ENCODE measurements around the gene HNRNPA3.
A peak's percentile ranks its signal among the peaks of the same experiment; 100 is the strongest.

HNRNPA3 gene

DNA sequence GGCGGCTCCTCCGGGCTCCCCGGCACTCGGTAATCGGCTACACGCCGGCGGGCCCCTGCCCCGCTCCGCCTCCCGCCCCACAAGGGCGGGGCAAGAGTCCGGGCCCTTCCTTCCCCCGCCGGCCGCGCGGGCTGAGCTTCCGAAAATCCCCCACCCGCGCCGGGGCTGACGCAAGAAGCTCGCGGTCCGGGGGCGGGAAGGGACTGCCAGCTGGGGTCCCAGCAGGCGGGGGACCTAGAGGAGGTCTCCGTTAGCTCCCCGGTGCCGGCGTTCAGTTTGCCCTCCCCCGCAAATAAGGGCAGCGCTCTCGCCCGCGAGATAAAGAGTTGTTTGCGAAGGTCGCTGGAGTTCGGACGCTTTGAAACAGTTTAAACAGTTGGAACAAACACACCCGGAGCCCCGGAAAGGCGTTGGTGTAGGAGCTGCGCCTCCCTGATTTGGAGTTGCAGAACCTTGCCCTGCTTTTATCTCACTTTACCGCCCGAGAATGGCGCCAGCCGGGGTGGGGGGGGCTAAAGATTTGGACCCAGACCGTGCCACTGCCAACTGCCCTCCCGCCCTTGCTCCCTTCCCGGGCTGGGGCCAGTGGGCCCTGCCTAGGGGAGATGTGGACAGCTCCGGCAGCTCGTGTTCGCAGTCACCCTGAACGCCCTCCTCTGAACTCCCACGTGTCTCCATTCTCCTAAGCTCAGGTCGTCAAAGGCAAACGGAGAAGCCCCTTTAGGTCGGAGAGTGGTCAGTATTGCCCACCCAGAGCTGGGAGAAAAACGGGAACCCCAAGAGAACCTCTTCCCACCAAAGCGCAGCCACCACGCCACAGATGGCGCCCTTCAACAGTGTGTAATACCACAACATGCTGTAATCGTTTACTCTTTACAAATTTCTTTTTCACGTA lies 52.3 kb downstream of the HNRNPA3 start, which contains the start of gene NFE2L2:
Gene NFE2L2 (minus strand): TSS at position 35 of the 895 bp plus-strand sequence. CDS start 151 bp downstream, outside the sequence.
- peak; percentile 31; the same call in 1 of the 2 replicates for TF ChIP-seq RAD21 (IDR thresholded peaks at IDR 0.05; ENCODE audit: low read depth)
- peak; percentile 68; the same call in 1 of the 2 replicates for TF ChIP-seq TCF12 (IDR thresholded peaks at IDR 0.05; ENCODE audit: low read depth)
- TF ChIP-seq, protein P1, sequence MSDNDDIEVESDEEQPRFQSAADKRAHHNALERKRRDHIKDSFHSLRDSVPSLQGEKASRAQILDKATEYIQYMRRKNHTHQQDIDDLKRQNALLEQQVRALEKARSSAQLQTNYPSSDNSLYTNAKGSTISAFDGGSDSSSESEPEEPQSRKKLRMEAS (IDR thresholded peaks at IDR 0.05): peak; percentile 61
- no peak; the same call in 1 of the 2 replicates for TF ChIP-seq NFIC (IDR thresholded peaks at IDR 0.05)
- TF ChIP-seq TAF1 (IDR thresholded peaks at IDR 0.05; ENCODE audit: low read depth): peak; percentile 48
- no peak for TF ChIP-seq CREB1 (IDR thresholded peaks at IDR 0.05; ENCODE audit: low read depth)
- peak; percentile 92 for TF ChIP-seq EGR1 (IDR thresholded peaks at IDR 0.05)
- TF ChIP-seq ZBTB7A (IDR thresholded peaks at IDR 0.05; ENCODE audit: low read depth): peak; percentile 85
- TF ChIP-seq TEAD4 (IDR thresholded peaks at IDR 0.05): no peak
- TF ChIP-seq, protein P2, sequence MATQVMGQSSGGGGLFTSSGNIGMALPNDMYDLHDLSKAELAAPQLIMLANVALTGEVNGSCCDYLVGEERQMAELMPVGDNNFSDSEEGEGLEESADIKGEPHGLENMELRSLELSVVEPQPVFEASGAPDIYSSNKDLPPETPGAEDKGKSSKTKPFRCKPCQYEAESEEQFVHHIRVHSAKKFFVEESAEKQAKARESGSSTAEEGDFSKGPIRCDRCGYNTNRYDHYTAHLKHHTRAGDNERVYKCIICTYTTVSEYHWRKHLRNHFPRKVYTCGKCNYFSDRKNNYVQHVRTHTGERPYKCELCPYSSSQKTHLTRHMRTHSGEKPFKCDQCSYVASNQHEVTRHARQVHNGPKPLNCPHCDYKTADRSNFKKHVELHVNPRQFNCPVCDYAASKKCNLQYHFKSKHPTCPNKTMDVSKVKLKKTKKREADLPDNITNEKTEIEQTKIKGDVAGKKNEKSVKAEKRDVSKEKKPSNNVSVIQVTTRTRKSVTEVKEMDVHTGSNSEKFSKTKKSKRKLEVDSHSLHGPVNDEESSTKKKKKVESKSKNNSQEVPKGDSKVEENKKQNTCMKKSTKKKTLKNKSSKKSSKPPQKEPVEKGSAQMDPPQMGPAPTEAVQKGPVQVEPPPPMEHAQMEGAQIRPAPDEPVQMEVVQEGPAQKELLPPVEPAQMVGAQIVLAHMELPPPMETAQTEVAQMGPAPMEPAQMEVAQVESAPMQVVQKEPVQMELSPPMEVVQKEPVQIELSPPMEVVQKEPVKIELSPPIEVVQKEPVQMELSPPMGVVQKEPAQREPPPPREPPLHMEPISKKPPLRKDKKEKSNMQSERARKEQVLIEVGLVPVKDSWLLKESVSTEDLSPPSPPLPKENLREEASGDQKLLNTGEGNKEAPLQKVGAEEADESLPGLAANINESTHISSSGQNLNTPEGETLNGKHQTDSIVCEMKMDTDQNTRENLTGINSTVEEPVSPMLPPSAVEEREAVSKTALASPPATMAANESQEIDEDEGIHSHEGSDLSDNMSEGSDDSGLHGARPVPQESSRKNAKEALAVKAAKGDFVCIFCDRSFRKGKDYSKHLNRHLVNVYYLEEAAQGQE (IDR thresholded peaks at IDR 0.05; ENCODE audit: low read depth): peak; percentile 61
- TF ChIP-seq CEBPB (IDR thresholded peaks at IDR 0.05): peak; percentile 71; the same call in 1 of the 2 replicates
- peak; percentile 15; the same call in 1 of the 2 replicates for TF ChIP-seq YY1 (IDR thresholded peaks at IDR 0.05; ENCODE audit: low read depth)
- TF ChIP-seq EP300 (IDR thresholded peaks at IDR 0.05; ENCODE audit: borderline replicate concordance): 0 out of 2 replicates have a peak, but pooled peaks have one; percentile 3

DNA sequence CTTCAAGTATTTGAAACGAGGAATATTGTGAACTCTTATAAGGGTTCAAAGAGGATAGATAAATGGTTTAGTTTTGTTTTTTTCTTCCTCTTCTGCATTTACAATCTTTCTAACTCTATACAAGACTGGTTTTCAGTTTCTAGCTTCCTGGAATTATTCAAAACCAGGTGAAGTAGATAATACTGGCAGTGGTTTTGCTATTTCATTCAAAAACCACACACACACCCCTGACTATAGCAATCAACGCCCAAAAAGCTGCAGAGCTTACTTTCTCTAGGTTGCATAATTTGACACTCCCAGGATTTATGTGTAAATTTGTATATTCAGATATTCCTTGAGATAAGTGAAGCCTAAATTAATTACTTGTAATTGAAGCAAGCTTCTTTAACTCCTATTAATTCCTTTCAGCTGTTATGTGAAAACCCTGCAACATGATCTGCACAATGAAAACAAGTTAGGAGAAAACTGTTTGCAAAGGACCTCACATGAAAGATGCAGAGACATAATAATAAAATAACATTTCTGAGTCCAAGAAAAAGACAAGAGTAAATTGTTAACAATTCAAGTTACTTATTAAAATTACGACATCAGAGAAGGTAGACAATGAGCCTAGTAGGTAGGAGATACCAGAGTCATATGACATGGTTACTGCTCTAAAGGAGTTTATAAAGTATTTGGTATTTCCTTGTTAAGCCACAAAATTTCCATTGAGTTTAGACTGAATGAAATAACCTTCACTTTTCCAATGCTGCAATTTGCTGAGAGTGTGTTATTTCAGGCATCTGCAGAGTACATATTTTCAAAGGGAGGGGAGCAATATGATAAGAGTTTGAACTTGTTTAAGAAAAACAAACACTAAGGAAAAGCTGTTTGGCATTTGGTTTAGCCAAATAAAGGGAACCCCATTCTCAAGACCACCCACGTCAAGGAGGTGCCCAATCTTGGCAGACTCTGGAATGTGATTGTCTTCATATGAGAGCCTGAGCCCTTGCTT lies 53.5 kb downstream of the HNRNPA3 start:
- TF ChIP-seq NFIC (IDR thresholded peaks at IDR 0.05) (no peak), EP300 (IDR thresholded peaks at IDR 0.05; ENCODE audit: borderline replicate concordance) (no peak), RAD21 (IDR thresholded peaks at IDR 0.05; ENCODE audit: low read depth) (no peak), FOXM1 (IDR thresholded peaks at IDR 0.05; ENCODE audit: borderline replicate concordance, low read depth) (no peak), ZBTB7A (IDR thresholded peaks at IDR 0.05; ENCODE audit: low read depth) (no peak), TCF12 (IDR thresholded peaks at IDR 0.05; ENCODE audit: low read depth) (no peak), TAF1 (IDR thresholded peaks at IDR 0.05; ENCODE audit: low read depth) (no peak), CREB1 (IDR thresholded peaks at IDR 0.05; ENCODE audit: low read depth) (no peak), EGR1 (IDR thresholded peaks at IDR 0.05) (no peak), TEAD4 (IDR thresholded peaks at IDR 0.05) (no peak), CEBPB (IDR thresholded peaks at IDR 0.05) (no peak)
- TF ChIP-seq, protein P3, sequence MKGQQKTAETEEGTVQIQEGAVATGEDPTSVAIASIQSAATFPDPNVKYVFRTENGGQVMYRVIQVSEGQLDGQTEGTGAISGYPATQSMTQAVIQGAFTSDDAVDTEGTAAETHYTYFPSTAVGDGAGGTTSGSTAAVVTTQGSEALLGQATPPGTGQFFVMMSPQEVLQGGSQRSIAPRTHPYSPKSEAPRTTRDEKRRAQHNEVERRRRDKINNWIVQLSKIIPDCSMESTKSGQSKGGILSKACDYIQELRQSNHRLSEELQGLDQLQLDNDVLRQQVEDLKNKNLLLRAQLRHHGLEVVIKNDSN (IDR thresholded peaks at IDR 0.05): no peak
- TF ChIP-seq, protein P1 (IDR thresholded peaks at IDR 0.05): no peak
- TF ChIP-seq, protein P2 (IDR thresholded peaks at IDR 0.05; ENCODE audit: low read depth): no peak

DNA sequence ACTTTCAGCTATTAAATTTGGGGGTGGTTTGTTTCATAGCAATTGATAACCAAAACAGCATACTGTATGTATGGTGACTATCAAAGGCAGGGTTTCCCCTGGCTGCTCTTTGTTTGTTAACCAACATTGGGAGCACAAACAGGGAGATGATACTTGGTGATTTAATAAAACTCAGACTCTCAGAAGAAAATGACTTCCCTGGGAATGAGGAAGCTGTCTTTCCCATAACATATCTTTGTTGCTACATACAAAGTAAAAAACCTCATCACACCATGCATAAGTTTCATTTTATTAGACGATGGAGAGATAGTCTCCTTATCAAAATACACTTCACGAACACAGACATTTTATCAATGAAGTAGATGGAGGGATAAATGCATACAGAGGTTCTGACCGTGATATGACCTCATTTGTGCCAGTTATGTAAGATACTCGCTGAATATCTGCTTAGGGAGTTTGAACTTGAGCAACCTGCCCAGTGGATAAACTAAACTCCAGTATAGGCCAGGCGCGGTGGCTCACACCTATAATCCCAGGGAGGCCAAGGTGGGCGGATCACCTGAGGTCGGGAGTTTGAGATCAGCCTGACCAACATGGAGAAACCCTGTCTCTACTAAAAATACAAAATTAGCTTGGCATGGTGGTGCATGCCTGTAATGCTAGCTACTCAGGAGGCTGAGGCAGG lies 55.7 kb downstream of the HNRNPA3 start:
- TF ChIP-seq FOXM1 (IDR thresholded peaks at IDR 0.05; ENCODE audit: borderline replicate concordance, low read depth) (no peak), EGR1 (IDR thresholded peaks at IDR 0.05) (no peak), YY1 (IDR thresholded peaks at IDR 0.05; ENCODE audit: low read depth) (no peak), CEBPB (IDR thresholded peaks at IDR 0.05) (no peak), CREB1 (IDR thresholded peaks at IDR 0.05; ENCODE audit: low read depth) (no peak), NFIC (IDR thresholded peaks at IDR 0.05) (no peak), EP300 (IDR thresholded peaks at IDR 0.05; ENCODE audit: borderline replicate concordance) (no peak), TAF1 (IDR thresholded peaks at IDR 0.05; ENCODE audit: low read depth) (no peak), TEAD4 (IDR thresholded peaks at IDR 0.05) (no peak)
- TF ChIP-seq, protein P3 (IDR thresholded peaks at IDR 0.05): no peak
- TF ChIP-seq, protein P1 (IDR thresholded peaks at IDR 0.05): no peak
